GM21526 (cell line): ENCODE results near the gene BAZ1B.
"Not testable (repeated sequence)": the region's sequence is repeated elsewhere in the genome, so short reads cannot be mapped to it uniquely, and the experiment has no call there.

Source experiments
- ATAC-seq: cut with Tn5 transposase; IDR thresholded peaks from one replicate; pipeline ENCODE4 v1.9.1; 2021; ENCODE audit warnings: moderate library complexity; ENCODE audit not compliant: unreplicated experiment, low FRiP score

BAZ1B gene

DNA sequence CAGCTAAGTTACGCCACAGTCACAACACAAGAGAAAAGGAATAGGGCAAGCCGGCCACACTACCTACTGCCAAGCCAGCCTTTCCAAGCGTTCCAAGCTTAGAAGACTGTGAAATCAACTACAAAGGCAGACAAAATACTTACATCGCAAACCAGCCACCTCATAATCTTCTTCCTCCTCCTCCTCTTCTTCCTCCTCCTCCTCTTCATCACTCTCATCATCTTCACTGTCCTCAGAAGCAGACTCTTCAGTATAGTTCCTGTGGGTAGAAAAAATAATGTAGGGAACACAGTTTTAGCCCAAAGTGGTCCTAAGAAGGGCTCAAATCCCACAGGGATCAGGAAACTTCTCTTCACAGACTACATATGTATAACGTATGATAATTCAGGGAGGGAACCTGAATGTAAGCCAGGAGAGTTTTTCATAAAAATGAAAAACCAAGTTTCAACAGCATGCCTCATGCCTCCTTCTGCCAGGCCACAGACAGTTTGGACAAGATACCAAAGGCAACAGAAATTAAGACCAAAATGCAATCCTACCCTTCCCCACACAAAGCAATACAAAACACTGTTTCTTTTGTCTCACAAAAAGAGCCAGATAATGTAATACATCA is 74.9 kb downstream of the BAZ1B start:
- ATAC-seq, result no peak

DNA sequence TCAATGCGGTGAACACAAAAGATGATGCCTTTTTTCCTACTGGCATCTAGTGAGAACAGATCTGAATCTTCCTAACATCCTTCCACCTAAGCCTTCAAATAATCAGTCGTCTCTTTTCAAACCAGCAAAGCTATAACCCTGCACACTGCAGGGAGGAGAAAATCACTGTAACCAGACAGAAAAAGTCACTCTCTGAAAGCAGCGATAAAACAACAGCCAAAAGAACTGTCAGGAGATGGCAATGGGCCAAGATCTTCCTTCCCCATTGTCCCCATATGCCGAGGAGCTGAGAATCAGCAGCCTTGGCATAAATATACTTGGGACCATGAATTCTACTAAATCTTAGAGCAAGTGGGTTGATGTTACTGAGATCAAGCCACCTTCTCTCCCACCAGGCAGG is 75.4 kb downstream of the BAZ1B start:
- no peak for ATAC-seq

DNA sequence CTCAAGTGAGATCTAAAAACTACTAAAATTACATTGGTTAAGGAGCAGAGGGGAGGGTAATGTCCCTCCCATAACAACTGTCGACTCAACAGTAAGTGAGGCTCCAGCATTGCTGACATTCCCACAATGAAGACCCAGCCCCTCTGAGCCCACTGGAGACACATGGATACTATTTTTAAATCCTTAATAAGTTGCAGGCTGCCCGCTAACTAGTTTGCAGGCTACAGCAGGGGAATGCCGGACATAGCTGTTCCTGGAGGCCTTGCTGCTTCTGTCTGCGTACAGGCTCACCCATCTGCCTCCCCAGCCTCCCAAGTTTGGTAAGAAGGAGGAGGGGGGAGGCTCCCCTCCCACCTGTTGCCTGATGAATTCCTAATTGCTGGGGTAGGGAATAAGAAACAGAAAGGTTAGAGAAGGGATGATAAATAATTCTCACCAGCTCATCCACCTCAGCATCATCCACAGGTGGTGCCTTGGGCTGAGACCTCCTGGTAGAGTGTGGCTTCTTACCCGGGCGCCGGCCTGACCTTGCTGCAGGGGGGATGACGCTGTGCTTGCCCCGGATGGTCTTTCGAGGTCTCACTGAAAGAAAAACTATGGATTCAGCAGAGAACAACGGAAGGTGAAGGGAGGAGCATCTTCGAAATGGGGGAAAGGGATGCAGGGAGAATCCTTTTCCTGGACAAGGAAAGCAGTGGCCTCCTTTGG is 78.4 kb downstream of the BAZ1B start:
- ATAC-seq, result no peak

DNA sequence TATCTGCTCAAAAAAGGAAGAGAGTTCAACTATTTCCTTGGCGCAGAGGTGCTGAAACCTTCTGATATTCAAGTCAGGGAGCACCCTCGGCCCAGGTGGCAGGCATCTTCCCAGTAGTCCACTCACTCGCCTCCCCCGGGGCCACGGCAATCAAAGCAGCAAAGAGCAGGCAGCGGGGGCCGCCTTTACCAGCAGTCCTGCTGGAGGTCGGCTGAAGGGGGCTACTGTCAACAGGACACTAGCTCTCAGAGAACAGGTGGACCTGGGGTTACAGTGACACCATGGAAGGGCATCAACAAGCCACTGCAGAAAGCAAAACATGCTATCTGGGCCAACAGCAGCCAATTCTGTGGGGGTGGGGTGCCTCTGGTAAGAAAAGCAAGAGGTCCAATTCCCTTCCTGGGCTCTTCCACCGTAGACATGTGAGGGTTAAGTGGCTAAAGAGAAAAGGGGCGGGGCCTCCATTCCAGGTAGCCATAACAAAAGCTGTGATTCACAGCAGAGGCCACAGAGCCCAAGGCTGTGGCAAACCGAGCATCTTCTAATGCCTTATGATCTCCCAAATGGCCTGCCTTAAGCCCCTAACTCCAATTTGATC is 79.1 kb downstream of the BAZ1B start:
- no peak for ATAC-seq

DNA sequence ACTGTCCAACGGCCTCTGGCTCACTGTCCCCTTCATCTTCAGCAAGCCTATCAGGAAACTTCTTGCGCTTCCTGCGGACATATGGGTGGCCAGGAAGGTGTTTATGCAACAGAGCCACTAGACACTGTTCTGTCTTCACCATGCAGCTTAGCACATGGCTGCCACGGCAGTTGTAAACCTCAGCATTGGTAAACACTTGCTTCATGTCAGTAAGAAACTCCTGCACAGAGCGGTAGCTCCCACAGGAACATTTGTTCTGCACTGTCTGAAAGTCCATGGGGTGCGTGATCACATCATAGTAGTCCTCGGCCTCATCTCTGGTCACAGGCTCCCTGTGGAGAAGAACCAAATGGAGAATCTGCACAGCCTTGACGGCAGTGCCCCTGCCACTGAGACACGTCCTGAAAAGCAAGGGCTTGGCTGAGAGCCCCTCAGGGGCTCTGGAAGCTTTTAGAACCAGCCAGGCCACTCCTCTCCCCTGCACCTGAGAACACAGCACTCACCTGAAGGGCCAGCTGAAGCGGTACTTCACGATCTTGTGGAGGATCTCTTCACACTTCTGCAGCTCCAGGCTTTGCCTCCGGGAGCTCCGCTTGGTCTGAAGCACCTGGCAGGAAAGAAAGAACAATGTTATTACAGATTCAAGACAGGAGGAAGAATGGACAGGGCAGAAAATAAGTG is 79.7 kb downstream of the BAZ1B start:
- no peak for ATAC-seq

DNA sequence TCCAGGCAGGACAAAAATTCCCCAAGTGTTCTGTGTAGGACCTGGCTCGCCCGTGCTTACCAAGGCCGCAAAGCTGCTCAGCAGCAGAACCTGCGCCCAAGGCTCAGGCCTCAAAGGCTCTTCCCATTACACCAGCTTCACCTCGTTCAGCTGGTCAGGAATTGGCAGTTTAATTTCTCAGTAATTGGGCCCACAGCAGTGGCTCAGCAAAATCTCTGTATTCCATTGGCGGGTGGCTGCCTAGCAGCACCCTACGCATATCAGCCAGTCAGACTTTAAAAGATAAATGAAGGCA is 82.7 kb downstream of the BAZ1B start:
- ATAC-seq, result no peak

DNA sequence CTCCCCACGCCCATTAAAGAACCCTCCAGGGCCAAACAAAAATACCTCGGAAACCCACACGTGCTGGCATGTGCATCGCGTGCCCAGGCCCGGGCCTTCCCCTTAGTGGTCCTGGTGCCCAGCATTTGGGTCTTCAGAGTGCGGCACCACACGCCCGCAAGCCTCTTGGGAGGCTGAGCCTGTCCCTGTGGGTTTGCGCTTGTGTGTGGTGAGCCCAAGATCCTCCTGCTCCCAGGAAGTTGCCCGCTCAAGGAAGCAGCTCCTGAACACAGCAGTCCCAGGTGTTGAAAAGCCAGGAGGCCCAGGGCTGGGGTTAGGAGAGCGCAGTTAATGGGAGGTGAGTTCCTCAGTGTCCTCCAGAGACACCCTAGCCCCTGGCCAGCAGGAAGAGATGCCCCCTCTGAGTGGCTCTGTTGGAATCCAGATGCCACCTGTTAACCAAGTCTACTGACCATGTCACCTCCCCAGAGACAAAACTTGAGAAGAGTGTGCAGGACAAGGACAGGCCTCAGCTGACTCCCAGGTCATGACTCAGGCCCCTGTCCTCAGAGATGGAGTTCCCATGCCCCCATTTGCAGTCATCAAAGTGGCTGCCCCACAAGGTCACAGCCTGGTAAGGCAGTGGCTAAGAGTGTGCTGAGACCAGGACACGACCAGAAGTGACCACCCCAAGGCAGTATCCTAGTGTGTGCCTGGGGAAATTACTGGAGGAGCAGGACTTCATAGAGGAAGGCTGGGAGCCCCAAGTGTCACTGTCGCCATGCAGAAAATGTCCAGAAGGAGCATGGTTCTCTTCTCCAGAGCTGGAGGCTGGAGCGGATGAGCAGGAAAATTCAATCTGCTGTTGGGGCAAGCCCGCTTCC is 83.3 kb downstream of the BAZ1B start:
- ATAC-seq, result no peak

DNA sequence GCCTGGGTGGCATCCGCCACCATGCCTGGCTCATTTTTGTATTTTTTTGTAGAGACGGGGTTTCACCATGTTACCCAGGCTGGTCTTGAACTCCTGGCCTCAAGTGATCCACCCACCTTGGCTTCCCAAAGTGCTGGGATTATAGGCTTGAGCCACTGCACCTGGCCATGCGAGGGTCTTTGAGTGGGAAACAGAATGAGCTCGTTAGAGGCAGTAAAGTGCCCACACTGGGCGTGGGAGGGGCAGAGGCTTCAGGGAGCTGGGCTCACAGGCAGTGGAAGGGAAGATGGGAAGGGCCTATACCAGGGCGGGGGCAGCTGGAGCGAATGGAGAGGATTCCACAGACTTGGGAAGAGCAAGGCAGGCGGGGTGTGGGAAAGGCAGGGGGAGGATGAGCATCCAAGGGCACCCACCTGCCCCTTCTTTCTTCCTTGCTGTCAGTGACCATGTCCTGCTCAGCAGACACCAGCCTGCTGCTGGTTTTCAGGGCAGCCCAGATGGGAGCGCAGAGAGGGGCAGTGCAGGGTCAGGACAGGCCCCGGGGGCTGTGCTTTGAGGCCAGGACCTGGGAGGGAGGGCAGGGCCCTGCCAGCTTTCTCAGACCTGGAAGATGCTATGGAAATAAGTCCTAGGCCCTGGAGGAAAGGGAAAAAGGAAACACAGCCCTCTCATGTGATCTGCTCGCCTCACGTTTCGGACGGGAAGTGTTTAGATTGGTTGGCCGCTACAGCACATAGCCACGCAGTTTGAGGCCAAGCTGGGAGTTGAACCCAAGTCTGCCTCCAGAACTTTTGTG is 84.3 kb downstream of the BAZ1B start:
- ATAC-seq, result no peak

DNA sequence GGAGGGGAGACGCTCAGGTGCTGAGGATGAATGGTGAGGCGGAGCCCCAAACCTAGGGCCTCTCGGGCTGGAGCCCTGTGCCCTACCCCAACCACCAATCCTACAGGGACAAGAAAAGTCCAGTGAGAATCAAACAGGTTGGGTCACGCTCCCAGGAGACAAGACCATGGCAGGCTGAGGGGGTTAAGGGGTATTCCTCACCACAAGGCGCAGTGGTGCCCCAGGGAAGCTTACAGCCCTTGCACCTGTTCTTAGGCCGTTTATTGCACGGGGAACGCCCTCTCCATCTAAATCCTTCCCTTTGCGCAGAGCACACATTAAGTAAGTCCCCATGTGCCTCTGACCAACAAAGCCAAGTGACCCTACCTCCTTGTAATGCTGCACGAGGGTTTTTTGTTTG is 85.0 kb downstream of the BAZ1B start:
- ATAC-seq, result no peak

DNA sequence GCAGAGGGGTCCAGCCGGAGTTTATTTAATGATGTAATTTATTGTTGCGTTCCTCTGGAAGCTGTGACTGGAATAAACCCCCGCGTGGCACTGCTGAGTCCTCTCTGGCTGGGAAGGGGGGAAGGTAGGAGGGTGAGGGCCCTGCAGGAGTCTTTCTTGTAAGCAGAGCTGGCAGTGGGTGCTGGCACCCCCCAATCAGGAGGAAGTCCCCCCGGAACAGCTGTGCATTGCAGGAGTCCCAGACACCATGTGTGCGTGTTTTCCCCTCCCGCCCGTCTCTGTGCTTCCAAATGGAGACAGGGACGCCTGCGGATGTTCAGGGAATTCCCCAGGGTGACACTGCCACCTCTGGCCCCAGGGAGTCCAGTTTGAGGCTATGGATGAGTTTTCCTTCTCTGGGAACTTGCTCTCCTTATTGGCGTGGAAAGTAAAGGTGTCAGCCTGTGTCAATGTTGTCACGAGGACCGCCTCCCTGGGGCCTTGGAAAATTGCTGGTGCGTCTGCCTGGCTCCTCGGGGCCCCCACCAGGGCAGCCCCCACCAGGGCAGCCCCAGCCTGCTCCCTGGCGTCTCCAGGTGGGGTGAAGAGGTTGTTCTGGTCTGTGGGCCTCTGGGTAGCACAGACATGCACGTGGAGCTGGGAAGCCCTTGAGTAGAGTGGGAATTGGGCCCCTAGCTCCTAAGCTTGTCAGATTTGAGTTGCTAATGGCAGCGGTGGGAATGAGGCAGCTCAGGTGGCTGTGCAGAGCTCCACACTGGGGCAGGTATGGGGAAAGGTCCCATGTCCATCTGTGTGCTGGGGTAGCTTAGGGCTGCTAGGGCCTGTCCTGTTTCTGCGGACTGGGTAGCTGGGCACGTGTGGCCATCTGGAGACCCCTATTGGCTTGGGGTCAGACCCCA is 85.8 kb downstream of the BAZ1B start:
- no peak for ATAC-seq

DNA sequence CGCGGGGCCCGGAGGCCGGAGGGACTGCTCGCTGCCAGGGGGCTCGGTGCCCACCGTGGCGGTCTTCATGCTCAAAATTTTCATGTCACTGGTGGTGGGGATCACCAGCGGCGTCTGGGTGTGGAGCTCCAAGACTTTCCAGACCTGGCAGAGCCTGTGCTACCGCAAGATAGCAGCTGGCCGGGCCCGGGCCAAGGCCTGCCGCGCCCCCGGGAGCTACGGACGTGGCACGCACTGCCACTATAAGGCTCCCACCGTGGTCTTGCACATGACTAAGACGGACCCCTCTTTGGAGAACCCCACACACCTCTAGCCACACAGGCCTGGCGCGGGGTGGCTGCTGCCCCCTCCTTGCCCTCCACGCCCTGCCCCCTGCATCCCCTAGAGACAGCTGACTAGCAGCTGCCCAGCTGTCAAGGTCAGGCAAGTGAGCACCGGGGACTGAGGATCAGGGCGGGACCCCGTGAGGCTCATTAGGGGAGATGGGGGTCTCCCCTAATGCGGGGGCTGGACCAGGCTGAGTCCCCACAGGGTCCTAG is 86.6 kb downstream of the BAZ1B start:
- no peak for ATAC-seq

DNA sequence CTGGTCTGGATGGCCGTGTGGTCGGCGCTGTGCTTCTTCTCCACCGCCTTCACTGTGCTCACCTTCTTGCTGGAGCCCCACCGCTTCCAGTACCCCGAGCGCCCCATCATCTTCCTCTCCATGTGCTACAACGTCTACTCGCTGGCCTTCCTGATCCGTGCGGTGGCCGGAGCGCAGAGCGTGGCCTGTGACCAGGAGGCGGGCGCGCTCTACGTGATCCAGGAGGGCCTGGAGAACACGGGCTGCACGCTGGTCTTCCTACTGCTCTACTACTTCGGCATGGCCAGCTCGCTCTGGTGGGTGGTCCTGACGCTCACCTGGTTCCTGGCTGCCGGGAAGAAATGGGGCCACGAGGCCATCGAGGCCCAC is 87.4 kb downstream of the BAZ1B start:
- no peak for ATAC-seq

DNA sequence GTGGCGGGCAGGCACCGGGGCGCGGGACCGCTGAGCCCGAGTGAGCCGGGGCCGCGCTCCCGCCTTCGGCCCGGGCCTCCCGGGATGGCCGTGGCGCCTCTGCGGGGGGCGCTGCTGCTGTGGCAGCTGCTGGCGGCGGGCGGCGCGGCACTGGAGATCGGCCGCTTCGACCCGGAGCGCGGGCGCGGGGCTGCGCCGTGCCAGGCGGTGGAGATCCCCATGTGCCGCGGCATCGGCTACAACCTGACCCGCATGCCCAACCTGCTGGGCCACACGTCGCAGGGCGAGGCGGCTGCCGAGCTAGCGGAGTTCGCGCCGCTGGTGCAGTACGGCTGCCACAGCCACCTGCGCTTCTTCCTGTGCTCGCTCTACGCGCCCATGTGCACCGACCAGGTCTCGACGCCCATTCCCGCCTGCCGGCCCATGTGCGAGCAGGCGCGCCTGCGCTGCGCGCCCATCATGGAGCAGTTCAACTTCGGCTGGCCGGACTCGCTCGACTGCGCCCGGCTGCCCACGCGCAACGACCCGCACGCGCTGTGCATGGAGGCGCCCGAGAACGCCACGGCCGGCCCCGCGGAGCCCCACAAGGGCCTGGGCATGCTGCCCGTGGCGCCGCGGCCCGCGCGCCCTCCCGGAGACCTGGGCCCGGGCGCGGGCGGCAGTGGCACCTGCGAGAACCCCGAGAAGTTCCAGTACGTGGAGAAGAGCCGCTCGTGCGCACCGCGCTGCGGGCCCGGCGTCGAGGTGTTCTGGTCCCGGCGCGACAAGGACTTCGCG is 88.0 kb downstream of the BAZ1B start:
- peak; percentile 25 for ATAC-seq

DNA sequence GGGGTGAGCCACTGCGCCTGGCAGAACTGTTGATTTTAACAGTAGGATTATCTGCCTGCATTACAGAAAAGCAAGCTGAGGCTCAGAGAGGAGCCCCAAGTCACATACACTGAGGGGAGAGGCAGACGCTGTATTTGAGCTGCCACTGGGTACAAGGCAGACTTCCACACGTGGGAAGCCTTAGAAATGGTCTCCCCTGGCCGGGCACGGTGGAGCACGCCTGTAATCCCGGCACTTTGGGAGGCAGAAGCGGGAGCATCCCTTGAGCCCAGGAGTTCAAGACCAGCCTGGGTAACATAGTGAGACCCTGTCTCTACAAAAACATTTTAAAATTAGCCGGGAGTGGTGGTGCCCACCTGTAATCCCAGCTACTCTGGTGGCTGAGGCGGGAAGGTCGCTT is 89.4 kb downstream of the BAZ1B start:
- ATAC-seq, result no peak

DNA sequence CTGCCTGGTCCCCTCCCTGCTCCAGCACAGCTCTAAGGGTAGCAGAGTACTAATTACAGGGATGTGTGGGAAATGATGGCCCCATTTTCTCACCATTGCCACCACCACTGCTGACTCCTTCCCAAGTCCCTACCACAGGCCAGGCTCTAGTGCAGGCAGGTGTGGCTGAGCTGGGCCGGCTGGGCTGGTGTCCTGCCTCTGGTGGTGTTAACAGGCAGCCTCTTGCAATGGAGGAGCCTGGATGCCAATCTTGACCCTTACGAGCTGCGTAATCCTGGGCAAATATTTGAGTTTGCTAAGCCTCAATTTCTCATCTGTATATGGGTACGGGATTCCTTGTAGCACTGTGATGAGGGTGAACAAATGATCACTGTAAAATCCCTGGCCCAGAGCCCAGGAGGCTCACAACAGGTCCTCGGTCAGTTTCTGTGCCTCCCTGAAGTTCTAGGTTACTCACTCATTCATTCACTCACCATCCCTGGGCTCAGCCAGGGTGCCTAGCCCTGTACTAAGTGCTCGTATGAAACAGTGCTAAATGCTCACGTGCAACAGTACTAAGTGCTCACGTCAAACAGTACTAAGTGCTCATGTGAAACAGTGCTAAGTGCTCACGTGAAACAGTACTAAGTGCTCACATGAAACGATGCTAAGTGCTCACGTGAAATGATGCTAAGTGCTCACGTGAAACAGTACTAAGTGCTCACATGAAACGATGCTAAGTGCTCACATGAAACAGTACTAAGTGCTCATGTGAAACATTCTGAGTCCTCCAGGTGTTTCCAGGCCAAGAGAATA is 90.9 kb downstream of the BAZ1B start:
- ATAC-seq, result no peak

DNA sequence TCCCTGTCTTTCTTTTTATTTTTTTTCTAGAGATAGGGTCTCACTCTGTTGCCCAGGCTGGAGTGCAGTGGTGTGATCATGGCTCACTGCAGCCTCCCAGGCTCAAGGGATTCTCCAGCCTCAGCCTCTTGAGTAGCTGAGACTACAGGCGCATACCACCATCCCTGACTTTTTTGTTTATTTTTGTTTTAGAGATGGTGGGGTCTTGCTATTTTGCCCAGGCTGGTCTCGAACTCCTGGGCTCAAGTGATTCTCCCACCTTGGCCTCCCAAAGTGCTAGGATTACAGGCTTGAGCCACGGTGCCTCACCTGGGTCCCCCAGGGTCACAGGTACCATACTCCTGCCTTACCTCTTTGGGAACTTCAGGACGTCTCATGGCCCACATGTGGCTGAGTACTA is 91.6 kb downstream of the BAZ1B start:
- ATAC-seq, result not testable (repeated sequence)
